GM18907 (cell line): ENCODE results near the gene NAT14.
"Not testable (repeated sequence)": the region's sequence is repeated elsewhere in the genome, so short reads cannot be mapped to it uniquely, and the experiment has no call there.

ENCODE experiments used
- ATAC-seq: cut with Tn5 transposase; IDR thresholded peaks from one replicate; pipeline ENCODE4 v1.9.1; 2021; ENCODE audit warnings: mild to moderate bottlenecking, moderate library complexity; ENCODE audit not compliant: unreplicated experiment

Gene NAT14, protein sequence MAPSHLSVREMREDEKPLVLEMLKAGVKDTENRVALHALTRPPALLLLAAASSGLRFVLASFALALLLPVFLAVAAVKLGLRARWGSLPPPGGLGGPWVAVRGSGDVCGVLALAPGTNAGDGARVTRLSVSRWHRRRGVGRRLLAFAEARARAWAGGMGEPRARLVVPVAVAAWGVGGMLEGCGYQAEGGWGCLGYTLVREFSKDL

DNA sequence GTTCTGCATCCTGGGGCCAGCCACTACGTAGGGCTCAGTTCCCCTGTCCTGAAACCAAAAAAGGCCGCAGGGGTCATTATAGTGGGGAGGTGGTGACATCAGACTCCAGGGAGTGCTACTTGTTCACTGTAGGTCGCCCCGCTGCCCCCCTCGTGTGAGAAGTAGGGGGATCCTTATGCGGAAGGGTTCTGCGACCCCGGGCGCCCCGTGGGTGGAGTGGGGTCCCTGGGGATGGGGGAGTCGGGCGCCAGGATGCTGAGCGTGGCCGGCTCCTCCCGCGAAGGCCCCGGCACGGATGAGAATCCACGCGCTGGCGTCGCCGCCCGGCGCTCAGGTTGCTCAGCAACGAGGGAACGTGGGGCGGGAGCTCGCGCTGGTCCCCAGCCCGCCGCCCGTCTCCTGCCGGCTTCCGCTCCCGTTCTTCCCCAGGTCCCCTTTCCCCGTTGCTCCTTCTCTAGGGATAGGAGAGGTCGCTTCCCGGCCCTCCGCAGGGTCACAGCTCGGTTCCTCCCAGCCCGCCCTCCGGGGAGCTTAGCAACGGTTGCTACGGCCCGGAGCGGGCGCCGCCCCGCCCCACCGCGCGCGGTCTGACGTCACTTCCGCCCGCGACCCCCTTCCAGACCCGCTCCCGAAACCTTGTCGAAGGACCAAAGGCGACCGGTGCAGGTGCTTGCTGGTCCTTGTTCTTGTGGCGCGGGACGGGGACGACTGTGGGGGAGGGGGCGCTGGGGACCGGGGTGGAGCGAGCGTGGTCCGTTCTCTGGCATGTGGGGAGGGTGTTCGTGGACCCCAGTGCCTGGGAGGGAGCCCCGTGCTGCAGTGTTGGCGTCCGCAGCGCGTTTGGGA, at the start of gene NAT14:
TSS of gene NAT14 (plus strand) at position 596 of the 846 bp plus-strand sequence. CDS start 521 bp downstream, outside the sequence.
- ATAC-seq, result peak; percentile 50

DNA sequence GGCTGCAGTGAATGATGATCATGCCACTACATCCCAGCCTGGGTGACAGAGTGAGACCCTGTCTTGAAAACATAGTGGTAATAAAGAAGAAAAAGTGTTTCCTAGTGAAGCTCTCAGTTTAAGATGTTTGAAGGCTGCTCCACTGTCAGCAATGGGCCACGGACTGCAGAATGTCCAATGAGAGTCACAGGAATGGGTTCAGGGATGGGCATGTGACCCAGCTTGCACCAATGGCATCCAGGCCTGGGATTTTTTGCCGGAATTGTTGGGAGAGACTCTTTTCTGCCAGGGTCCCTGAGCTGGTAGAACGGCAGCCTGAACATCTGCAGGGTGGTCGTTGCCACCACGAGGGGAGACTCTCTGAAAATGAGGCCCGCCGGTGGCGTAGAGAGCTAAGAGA, 48.1 kb upstream of the NAT14 start:
- ATAC-seq, result no peak

DNA sequence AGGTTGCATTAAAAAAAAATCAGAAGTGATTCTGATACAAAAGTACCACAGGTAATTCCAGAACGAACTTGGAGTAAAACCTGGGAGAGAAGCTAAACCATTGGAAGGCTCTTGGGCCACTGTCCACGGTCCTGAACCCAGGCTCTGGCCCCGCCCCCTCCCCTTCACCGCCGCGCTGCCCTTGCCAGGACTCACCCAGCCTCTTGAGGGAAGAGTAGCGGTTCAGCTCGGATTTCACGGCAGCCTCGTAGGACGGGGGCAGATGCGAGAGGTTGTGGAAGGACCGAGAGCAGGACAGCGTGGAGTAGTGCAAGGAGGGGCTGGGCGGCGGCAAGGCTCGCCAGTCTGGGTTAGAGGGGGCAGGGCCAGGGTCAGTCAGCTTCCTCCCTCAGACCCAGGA, 47.6 kb upstream of the NAT14 start:
- no peak for ATAC-seq

DNA sequence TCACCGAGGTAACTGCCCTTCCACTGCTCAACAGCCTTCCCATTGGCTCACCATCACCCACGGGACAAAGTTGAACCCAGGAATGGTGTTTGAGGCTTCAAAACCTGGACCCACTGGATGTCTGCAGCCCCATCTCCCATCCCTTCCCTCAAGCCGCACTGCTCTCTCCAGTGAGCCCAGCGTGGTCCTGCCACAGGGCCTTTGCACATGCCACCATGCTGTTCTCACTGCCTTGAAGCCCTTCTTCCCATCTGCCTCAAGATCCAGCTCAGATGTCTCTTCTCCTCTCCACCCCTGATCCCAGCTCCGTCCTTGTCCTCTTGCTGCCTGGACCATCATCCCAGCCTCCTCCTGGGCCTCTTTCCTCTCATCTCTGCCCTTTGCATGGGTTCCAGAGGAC, 45.9 kb upstream of the NAT14 start:
- ATAC-seq, result no peak

DNA sequence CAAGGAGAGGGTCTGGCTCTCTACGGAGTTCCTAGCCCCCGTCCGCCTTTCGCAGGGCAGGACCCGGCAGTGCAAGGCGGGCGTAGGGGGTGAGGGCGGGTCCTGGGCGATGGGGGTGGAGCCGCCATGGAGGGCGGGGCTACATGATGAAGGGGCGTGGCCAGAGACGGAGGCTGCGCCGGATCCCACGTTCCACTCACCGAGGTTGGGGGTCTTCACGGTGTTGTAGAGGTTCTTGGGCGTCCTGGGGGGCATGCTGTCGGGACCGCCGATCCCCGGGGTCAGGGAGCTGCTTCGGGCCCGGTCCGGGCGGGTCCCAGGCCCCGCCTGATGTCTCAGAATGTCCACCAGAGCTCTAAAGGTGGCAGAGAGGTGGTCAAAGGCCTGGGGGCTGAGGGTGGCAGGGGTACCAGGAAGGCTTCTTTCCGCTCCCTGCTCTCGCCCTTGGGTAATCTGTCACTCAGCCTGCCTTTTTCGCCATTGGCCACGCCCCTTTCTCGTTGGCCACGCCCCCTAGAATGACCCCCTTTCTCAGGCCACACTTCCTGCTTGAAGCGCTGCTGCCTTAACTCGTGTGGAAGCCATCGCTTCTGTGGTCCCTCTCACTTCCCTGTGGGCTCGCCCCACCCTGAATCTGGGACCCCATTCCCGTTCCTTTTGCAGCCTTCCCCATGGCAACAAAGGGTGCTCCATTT, 44.4 kb upstream of the NAT14 start:
- no peak for ATAC-seq

DNA sequence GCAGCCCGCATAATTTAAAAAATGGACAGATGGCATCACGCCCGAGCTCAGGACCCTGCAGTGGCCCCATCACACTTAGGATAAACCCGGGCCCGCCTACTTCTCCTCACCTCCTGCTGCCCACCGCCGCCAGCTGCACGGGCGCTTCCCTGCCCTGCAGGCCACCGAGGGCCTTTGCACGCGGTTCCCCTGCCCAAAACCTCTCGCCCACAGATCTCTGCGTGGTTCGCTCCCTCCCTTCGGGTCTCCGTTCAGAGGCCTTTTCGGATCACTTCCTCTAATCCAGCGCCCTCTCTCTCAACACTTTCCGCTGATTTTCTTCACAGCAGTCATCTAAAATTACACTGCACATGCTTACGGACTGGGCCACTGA, 43.7 kb upstream of the NAT14 start:
- no peak for ATAC-seq

DNA sequence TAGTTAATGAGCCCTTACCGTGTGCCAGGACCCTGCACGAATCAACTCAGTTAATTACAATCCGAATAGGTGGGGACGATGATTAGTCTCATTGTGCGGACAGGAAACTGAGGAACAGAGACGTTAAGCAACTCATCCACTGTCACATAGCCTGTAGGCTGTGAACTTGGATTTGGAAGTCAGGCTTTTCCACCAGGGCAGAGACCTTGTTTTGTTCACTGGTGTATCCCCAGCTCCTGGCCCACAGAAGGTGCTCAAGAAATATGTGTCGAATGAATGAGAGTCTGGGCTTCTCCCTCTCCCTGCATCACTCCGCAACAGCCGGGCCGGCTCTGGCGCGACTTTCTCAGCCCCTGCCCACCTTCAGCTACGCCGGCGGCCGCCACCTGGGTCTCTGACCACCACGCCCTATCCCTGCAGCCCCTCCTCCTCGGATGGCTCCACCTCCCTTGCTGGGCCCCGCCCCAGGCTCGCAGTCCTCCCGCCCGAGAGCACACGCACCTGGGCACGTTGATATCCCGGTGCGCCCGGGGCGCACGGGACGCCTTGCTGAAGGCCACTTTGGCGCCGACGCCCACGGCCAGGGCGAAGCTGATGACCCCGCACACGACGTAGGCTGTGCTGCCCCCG, 43.2 kb upstream of the NAT14 start:
- ATAC-seq, result no peak

DNA sequence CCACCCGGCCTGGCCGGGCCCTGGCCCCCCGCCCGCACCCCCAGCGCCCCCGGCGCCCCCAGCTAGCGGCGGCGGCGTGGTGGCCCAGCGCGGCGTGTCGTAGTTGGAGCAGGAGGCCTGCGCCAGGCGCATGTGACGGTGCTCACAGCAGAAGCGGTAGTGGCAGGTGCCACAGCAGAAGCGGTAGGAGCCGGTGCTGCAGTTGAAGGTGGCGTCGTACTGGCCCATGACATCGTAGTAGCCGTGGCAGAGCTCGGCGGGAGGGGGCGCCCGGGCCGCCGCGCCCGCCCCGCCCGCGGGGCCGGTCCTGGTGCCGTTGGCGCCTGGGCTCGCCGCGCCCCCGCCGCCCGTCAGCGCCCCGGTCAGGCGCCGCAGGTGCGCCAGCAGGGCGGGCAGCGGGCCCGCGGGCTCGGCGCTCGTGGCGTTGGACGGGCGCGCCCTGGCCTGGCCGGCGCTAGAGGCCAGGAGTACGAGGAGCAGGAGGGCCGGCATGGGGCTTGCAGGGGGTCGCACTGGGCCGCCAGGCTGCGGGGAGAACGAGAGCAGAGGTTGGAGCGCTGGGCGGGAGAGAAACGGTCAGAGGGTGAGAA, 42.5 kb upstream of the NAT14 start:
- no peak for ATAC-seq

DNA sequence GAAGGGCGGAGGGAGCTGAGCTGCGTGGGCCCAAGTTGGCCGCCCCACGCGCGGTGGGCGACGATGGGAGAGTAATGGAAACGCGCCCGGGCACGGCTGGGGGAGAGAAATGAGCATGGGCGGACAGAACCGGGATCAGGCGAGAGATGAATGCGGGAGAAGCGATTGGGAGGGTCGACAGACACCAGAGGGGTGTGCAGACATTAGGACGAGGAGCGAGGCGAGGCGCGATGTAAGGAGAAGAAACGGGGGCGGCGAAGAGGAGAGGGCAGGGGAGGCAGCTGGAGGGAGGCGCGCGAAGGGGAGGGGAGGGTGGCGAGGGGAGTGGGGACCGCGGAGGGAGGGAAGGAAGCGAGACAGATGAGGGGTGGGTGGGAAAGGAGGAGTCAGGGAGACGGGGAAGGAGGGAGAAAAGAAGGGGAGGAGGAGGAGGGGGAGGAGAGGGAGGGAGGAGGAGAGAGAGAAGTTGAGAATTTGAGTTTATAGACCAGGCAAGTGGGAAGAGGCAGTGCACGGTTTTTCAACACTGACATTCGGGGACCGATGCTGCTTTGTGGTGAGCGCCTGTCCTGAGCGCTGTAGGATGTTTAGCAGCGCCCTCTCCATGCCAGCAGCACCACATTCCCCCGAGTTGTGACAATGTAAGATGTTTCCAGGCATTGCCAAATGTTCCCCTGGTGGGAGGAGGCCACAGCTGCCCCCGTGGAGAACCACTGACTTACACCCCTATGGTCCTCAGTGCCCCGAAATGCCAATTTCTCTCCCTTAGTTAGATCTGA, 41.8 kb upstream of the NAT14 start, which contains the start of gene SHISA7:
TSS of gene SHISA7 (minus strand) at position 256 of the 779 bp plus-strand sequence. CDS start 437 bp downstream, outside the sequence.
- no peak for ATAC-seq

DNA sequence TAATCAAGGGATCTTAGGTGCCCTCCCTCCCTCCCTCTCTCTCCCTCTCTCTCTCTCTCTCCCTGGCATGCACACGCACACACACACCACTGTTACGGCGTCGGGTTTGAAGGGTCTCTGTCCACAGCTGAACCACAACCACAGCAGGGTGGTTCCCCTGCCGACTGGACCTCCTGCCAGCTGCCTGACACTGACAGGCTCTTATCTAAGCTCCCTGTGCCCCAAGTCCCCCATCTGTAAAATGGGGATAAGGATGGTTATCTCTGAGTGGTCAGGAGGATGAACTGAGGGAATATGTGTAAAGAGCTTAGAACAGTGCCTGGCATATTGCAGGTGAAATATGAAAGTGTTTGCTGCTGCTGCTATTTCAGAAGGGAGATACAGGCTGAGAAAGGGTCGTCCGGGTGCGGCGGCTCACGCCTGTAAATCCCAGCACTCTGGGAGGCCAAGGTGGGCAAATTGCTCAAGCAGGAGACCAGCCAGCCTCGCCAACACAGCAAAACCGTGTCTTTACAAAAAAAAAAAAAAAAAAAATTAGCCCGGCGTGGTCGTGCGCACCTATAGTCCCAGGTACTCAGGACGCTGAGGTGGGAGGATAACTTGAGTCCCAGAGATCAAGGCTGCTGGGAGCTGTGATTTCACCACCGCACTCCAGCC, 41.0 kb upstream of the NAT14 start:
- no peak for ATAC-seq

DNA sequence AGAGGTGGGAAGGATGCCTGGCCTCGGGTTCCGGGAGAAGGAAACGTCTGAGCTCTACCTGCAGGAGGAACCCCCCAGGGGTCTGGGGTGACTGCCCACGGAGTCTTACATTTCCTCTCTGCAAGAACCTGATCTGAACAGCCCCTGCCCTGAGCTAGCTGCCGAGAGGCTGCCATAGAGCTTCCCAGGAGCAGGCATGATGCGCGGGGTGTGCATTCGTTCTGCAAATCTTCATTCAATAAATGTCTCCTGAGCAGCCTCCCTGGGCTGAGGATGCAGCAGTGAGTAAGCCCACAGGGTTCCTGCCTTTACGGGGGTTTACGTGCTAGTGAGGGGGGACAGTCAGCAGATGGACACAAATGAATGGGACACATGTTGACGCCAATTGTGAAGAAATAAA, 40.3 kb upstream of the NAT14 start:
- no peak for ATAC-seq

DNA sequence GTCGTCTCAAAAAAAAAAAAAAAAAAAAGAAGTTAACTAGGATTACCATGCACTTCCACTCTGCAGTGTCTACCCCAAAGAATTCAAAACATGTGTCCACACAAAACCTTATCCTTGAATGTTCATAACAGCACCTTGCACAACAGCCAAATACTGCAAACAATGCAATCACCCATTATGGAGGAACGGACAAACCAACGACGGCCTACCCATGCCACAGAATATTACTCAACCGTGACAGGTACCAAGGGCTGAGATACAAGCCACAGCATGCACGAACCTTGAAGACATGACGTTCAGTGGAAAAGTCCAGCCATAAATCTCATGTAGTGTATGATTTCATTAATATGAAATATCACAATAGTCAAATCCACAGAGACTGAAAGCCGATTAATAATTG, 38.9 kb upstream of the NAT14 start:
- ATAC-seq, result no peak

DNA sequence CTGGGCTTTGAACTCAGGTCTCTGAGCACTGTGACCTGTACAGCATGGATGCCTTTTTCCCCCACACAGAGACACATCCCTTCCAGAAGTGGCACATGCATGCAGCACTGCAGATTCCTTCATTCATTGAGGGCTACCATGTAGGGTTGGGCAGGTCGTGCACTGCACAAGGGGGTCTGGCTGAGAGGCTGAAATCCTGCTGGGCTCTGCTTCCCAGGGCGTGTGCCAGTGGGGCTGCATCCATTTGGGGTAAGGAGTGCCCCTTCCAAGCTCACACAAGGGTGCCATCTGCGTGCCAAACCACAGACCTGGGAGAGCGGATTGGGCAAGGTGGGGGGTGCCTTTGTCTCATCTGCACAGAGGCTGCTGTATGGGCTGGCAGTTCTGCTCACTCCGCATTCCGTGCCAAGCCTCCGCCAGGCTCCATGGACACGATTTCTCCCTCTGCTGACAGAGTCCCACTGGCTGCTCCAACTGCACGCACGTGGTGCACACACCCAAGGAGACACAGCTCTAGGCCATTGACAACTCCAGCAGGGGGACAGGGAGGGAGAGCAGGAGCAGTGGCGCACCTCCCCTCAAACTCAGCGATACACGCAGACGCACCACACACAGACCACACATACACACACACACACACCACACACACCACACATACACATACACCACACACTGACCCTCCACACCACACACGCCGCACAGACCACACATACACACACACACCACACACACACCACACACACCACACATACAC, 37.4 kb upstream of the NAT14 start:
- no peak for ATAC-seq

DNA sequence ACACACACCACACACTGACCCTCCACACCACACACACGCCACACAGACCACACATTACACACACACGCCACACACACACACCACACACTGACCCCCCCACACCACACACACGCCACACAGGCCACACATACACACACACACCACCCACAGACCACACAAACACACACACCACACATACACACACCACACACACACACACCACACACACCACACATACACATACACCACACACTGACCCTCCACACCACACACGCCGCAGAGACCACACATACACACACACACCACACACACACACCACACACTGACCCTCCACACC, 36.9 kb upstream of the NAT14 start:
- ATAC-seq, result not testable (repeated sequence)

DNA sequence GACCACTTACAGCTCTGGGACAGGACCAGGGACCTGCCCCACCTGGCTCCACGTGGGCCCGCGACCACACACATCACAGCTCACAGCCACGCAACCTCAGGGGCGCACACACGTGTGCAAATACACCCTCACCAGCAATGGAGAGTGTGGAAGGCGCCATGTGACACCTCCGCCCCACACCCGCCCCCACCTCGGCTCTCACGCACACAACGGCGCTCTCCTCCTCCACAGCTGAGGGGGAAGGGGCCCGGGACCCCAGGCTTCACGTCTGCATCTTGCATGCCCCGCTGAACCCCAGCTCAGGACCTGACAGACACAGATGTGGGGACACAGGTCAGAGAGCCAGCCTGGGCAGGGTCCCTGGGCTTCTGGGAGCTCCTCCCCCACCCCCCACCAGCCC, 35.5 kb upstream of the NAT14 start:
- ATAC-seq, result no peak

DNA sequence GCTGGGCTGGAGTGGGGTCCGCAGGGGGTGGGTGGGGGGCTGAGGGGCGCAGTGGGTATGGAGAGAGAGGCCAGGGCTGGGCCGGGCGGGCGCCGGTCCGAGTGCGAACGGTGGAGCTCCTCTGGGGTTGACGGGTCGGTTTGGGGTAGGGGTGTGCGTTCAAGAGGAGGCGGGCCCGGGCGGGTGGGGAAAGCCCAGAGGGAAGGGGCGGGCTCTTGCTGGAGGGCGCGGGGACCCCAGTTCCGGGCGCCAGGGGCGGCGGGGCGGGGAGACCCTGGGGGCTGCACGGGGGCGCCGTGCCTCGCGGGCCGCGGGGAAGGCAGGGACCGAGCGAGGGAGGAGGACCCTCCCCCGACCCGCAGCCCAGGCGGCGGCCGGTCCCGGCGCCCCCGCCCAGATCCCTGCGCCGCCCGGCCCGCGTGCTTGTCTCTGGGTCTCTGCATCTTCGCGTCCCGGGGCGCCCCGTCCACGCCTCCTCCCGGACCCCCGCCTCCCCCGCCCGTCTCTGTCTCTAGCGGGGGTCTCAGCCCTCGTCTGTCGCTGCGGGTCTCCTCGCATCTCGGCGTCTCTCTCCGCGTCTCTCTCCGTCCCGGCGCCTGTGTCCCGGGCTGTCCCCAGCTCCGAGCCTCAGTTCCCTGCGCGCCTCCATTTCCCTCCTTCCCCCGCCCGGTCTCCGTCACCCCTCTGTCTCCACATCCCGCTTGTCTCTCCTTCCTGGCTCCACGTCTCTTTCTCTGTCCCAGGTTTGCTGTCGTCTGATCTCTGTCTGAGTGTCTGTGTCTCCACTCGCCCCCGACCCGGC, 33.6 kb upstream of the NAT14 start:
- ATAC-seq, result no peak

DNA sequence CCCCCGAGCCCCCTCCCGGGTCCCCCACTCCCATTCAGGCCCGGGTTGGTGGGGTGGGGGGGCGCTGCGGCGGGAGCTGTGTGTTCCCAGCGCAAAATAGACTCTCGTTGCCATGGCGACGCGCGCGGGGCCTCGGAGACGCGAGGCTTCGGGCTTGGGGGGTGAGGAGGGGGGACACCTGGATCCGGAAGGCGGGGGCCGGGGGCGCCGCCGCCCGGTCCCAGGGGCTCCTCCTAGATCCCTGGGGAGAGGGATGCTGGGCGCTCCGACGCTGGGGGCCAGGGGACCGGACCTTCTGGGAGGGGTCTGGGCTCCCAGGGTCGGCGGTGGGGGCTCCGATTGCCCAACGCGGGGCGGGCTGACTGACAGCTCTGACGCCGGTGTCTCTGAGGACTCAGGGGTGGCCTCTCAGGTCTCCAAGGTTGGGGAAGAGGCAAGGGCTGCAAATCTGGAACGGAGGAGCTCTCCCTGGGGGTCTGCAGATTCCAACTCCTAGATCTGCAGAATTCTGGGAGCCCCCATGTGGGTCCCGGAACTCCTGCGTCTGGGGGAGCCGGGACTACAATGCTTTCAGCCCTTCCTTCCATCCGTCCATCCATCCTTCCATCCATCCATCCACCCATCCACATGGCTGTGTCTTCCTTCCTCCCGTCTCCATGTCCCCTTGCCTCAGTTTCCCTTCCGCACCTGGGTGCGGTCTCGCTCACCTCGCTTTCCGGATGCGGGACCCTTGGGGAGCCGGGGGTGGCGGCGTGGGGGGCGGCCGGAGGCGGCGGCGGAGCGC, 32.8 kb upstream of the NAT14 start:
- no peak for ATAC-seq
